ENCODE measurements around the gene PRPF4.

Gene PRPF4

GRCh38 chr9:113257863-113258262 is 17.6 kb upstream of the PRPF4 start:
- TF ChIP-seq CTCF (IDR thresholded peaks at IDR 0.05), result no peak

- no peak for TF ChIP-seq CTCF (IDR thresholded peaks at IDR 0.05)
Measured at GRCh38 chr9:113258282-113258681, 17.2 kb upstream of the PRPF4 start.

GRCh38 chr9:113261917-113262671 is 13.4 kb upstream of the PRPF4 start:
- no peak for TF ChIP-seq CTCF (IDR thresholded peaks at IDR 0.05)

GRCh38 chr9:113266174-113266573 is 9.3 kb upstream of the PRPF4 start:
- no peak for TF ChIP-seq CTCF (IDR thresholded peaks at IDR 0.05)

GRCh38 chr9:113267911-113268566 is 7.4 kb upstream of the PRPF4 start:
- TF ChIP-seq CTCF (IDR thresholded peaks at IDR 0.05), result no peak

- no peak for TF ChIP-seq CTCF (IDR thresholded peaks at IDR 0.05)
Measured at GRCh38 chr9:113269355-113269754, 6.1 kb upstream of the PRPF4 start.

GRCh38 chr9:113269871-113270270 is 5.6 kb upstream of the PRPF4 start:
- TF ChIP-seq CTCF (IDR thresholded peaks at IDR 0.05), result no peak

Data from LNCAP (cell line).